SK-N-SH treated with all-trans-retinoic acid at 6 μM for 48 hours (cell line): ENCODE measurements around the gene FMN1.

Experiments
- ATAC-seq: fragments of 200-7000 bp; cut with Tn5 transposase; 3 replicates; pipeline ENCODE4 v1.9.1; 2020; ENCODE audit warnings: mild to moderate bottlenecking, moderate library complexity
- ARNTL ChIP-seq: fragments of 450-650 bp; formaldehyde crosslinking; IDR thresholded peaks from 2 replicates; pipeline ENCODE4 v1.5.0; 2020; ENCODE audit warnings: low read depth, mild to moderate bottlenecking, moderate library complexity, borderline replicate concordance
- BACH2 ChIP-seq: fragments of 250-450 bp; sonication (Bioruptor Pico); IDR thresholded peaks from 2 replicates; pipeline ENCODE4 v1.9.0; 2021; ENCODE audit warnings: mild to moderate bottlenecking, borderline replicate concordance
- CREB5 ChIP-seq: fragments of 250-450 bp; sonication (Bioruptor Pico); IDR thresholded peaks from 2 replicates; pipeline ENCODE4 v1.5.1; 2020; ENCODE audit warnings: low read depth, mild to moderate bottlenecking, moderate library complexity
- CSRNP3 ChIP-seq: fragments of 250-450 bp; sonication (Bioruptor Pico); IDR thresholded peaks from 2 replicates; pipeline ENCODE4 v1.5.1; 2021; ENCODE audit warnings: mild to moderate bottlenecking, moderate library complexity
- ESRRG ChIP-seq: fragments of 250-450 bp; sonication (Bioruptor Pico); IDR thresholded peaks from 2 replicates; pipeline ENCODE4 v1.6.1; 2021; ENCODE audit warnings: mild to moderate bottlenecking
- GLIS3 ChIP-seq: fragments of 250-450 bp; sonication (Bioruptor Pico); IDR thresholded peaks from 2 replicates; pipeline ENCODE4 v1.5.0; 2020; ENCODE audit warnings: mild to moderate bottlenecking, moderate library complexity
- ISL1 ChIP-seq: fragments of 250-450 bp; sonication (Bioruptor Pico); IDR thresholded peaks from 2 replicates; pipeline ENCODE4 v2.1.2; 2022; ENCODE audit warnings: mild to moderate bottlenecking, moderate library complexity
- PATZ1 ChIP-seq: fragments of 250-450 bp; sonication (Bioruptor Pico); IDR thresholded peaks from 2 replicates; pipeline ENCODE4 v1.8.0; 2020; ENCODE audit warnings: mild to moderate bottlenecking, moderate library complexity, borderline replicate concordance
- POU6F1 ChIP-seq: fragments of 250-450 bp; sonication (Bioruptor Pico); IDR thresholded peaks from 2 replicates; pipeline ENCODE4 v1.8.0; 2021; ENCODE audit warnings: low read depth, mild to moderate bottlenecking, moderate library complexity, borderline replicate concordance
- PPARA ChIP-seq: fragments of 250-450 bp; sonication (Bioruptor Pico); IDR thresholded peaks from 2 replicates; pipeline ENCODE4 v1.5.0; 2020; ENCODE audit warnings: mild to moderate bottlenecking, borderline replicate concordance
- RARB ChIP-seq: fragments of 250-450 bp; sonication (Bioruptor Pico); IDR thresholded peaks from 2 replicates; pipeline ENCODE4 v1.8.0; 2021; ENCODE audit warnings: mild to moderate bottlenecking, moderate library complexity
- SNAI2 ChIP-seq: fragments of 250-450 bp; sonication (Bioruptor Pico); IDR thresholded peaks from 2 replicates; pipeline ENCODE4 v1.5.0; 2020; ENCODE audit warnings: mild to moderate bottlenecking, moderate library complexity
- TCF4 ChIP-seq: fragments of 250-450 bp; sonication (Bioruptor Pico); IDR thresholded peaks from 2 replicates; pipeline ENCODE4 v1.8.0; 2021; ENCODE audit warnings: mild to moderate bottlenecking, moderate library complexity, borderline replicate concordance
- TOX ChIP-seq: fragments of 250-450 bp; sonication (Bioruptor Pico); IDR thresholded peaks from 2 replicates; pipeline ENCODE4 v1.8.0; 2021; ENCODE audit warnings: mild to moderate bottlenecking, moderate library complexity, borderline replicate concordance
- TSHZ2 ChIP-seq: fragments of 250-450 bp; sonication (Bioruptor Pico); IDR thresholded peaks from 2 replicates; pipeline ENCODE4 v1.5.0; 2020; ENCODE audit warnings: mild to moderate bottlenecking, moderate library complexity
- ZC3H10 ChIP-seq: fragments of 250-450 bp; sonication (Bioruptor Pico); IDR thresholded peaks from 2 replicates; pipeline ENCODE4 v1.5.1; 2021; ENCODE audit warnings: mild to moderate bottlenecking, moderate library complexity
- ZFP3 ChIP-seq: fragments of 250-450 bp; sonication (Bioruptor Pico); IDR thresholded peaks from 2 replicates; pipeline ENCODE4 v1.5.0; 2020; ENCODE audit warnings: mild to moderate bottlenecking, moderate library complexity
- ZFP30 ChIP-seq: fragments of 450-650 bp; formaldehyde crosslinking; IDR thresholded peaks from 2 replicates; pipeline ENCODE4 v1.5.0; 2022; ENCODE audit warnings: mild to moderate bottlenecking, moderate library complexity
- ZNF565 ChIP-seq: fragments of 450-650 bp; formaldehyde crosslinking; conservative IDR thresholded peaks from 2 replicates; pipeline ENCODE4 v1.5.0; 2020; ENCODE audit warnings: low read depth, mild to moderate bottlenecking, moderate library complexity
- ZNF70 ChIP-seq: fragments of 450-650 bp; formaldehyde crosslinking; IDR thresholded peaks from 2 replicates; pipeline ENCODE4 v1.5.0; 2020; ENCODE audit warnings: mild to moderate bottlenecking, moderate library complexity

FMN1 gene

GRCh38 chr15:32966512-32966911 lies 228.0 kb downstream of the FMN1 start:
- no peak for TF ChIP-seq CSRNP3
- TF ChIP-seq ZNF565 = no peak
- 0 out of 2 replicates have a peak, but pooled peaks have one; percentile 13 for TF ChIP-seq POU6F1 (CRISPR knock-in tag)
- TF ChIP-seq ISL1 = peak; percentile 46
- no peak for TF ChIP-seq BACH2 (CRISPR knock-in tag)
- peak; percentile 69 for ATAC-seq

- ATAC-seq = no peak; the same call in 1 of the 3 replicates
Measured at GRCh38 chr15:32965897-32966296, 228.6 kb downstream of the FMN1 start.

GRCh38 chr15:32959077-32959476 lies 235.4 kb downstream of the FMN1 start:
- no peak for TF ChIP-seq TCF4
- TF ChIP-seq PPARA (CRISPR knock-in tag) = no peak
- TF ChIP-seq CREB5 = no peak
- no peak for TF ChIP-seq PATZ1 (CRISPR knock-in tag)
- TF ChIP-seq TOX (CRISPR knock-in tag) = no peak
- TF ChIP-seq ZNF70 (CRISPR knock-in tag) = no peak
- TF ChIP-seq RARB = no peak
- TF ChIP-seq SNAI2 = no peak
- TF ChIP-seq ARNTL (CRISPR knock-in tag) = no peak
- TF ChIP-seq ZFP3 (CRISPR knock-in tag) = no peak
- no peak for TF ChIP-seq ESRRG (CRISPR knock-in tag)
- no peak for TF ChIP-seq ZC3H10
- no peak for TF ChIP-seq TSHZ2 (CRISPR knock-in tag)
- TF ChIP-seq GLIS3 (CRISPR knock-in tag) = no peak
- no peak for TF ChIP-seq ISL1
- no peak for TF ChIP-seq POU6F1 (CRISPR knock-in tag)
- TF ChIP-seq ZFP30 (CRISPR knock-in tag) = no peak
- ATAC-seq = no peak

More at GRCh38 chr15:32965897-32966296, 228.6 kb downstream of the FMN1 start:
- TF ChIP-seq GLIS3 (CRISPR knock-in tag) = no peak
- TF ChIP-seq ZNF565 = no peak
- TF ChIP-seq TOX (CRISPR knock-in tag) = no peak
- TF ChIP-seq RARB = no peak
- TF ChIP-seq ZNF70 (CRISPR knock-in tag) = no peak
- no peak for TF ChIP-seq PPARA (CRISPR knock-in tag)
